ENCODE results near the gene WDR6.
A peak's percentile ranks its signal among the peaks of the same experiment; 100 is the strongest.

The WDR6 gene

GRCh38 chr3:49028298-49028672 is 21.1 kb downstream of the WDR6 start:
- no peak for DNase-seq (ENCODE audit: insufficient read length, low spot score)
- FAIRE-seq: no peak

- peak; percentile 60 for DNase-seq (ENCODE audit: insufficient read length, low spot score)
- peak; percentile 97 for FAIRE-seq
These were observed 21.7 kb downstream of the WDR6 start, which contains the start of gene IMPDH2 for GRCh38 chr3:49028673-49029562. IMPDH2 (minus strand) TSS chr3:49029398; CDS start chr3:49029350, 48 bp downstream.

- DNase-seq (ENCODE audit: insufficient read length, low spot score): no peak
- FAIRE-seq: no peak
These were observed 22.3 kb downstream of the WDR6 start for GRCh38 chr3:49029563-49029884.

GRCh38 chr3:49030321-49030720 is 23.1 kb downstream of the WDR6 start:
- FAIRE-seq: no peak
- no peak for DNase-seq (ENCODE audit: insufficient read length, low spot score)

GRCh38 chr3:49032646-49033304 is 25.6 kb downstream of the WDR6 start:
- no peak for DNase-seq (ENCODE audit: insufficient read length, low spot score)
- no peak for FAIRE-seq

- FAIRE-seq (no peak), DNase-seq (ENCODE audit: insufficient read length, low spot score) (no peak)
These were observed 27.5 kb downstream of the WDR6 start for GRCh38 chr3:49034650-49035049.

- FAIRE-seq (no peak), DNase-seq (ENCODE audit: insufficient read length, low spot score) (no peak)
These were observed 28.1 kb downstream of the WDR6 start for GRCh38 chr3:49035281-49035680.

- no peak for DNase-seq (ENCODE audit: insufficient read length, low spot score)
- FAIRE-seq: no peak
These were observed 46.4 kb downstream of the WDR6 start for GRCh38 chr3:49053543-49053942.

GRCh38 chr3:49054344-49054862 is 47.2 kb downstream of the WDR6 start:
- no peak for FAIRE-seq
- no peak for DNase-seq (ENCODE audit: insufficient read length, low spot score)

GRCh38 chr3:49057268-49057667 is 50.1 kb downstream of the WDR6 start:
- FAIRE-seq: no peak
- DNase-seq (ENCODE audit: insufficient read length, low spot score): no peak

- no peak for DNase-seq (ENCODE audit: insufficient read length, low spot score)
- FAIRE-seq: no peak
These were observed 50.8 kb downstream of the WDR6 start for GRCh38 chr3:49058011-49058410.

All from GM19239 (cell line).